NCI-H2107 (cell line): ENCODE measurements around the gene MN1.

Source experiments
- DNase-seq: peaks from one replicate; lab custom pipeline; 2025; lab: John Stamatoyannopoulos, UW

MN1 gene

GRCh38 chr22:27800250-27801201 lies 1.0 kb downstream of the MN1 start:
- no peak for DNase-seq

- no peak for DNase-seq
Measured at GRCh38 chr22:27799827-27800249, 1.7 kb downstream of the MN1 start.

- no peak for DNase-seq
Measured at GRCh38 chr22:27799015-27799826, 2.3 kb downstream of the MN1 start.

- no peak for DNase-seq
Measured at GRCh38 chr22:27798511-27799014, 3.0 kb downstream of the MN1 start.

- no peak for DNase-seq
Measured at GRCh38 chr22:27797520-27798391, 3.8 kb downstream of the MN1 start.

- no peak for DNase-seq
Measured at GRCh38 chr22:27796829-27797519, 4.6 kb downstream of the MN1 start.

- DNase-seq = no peak
Measured at GRCh38 chr22:27795696-27796517, 5.6 kb downstream of the MN1 start.

- no peak for DNase-seq
Measured at GRCh38 chr22:27795053-27795452, 6.5 kb downstream of the MN1 start.

GRCh38 chr22:27794226-27794625 lies 7.3 kb downstream of the MN1 start:
- no peak for DNase-seq

GRCh38 chr22:27793576-27793975 lies 8.0 kb downstream of the MN1 start:
- no peak for DNase-seq

GRCh38 chr22:27792452-27793161 lies 8.9 kb downstream of the MN1 start:
- DNase-seq = no peak

- DNase-seq = no peak
Measured at GRCh38 chr22:27791859-27792241, 9.7 kb downstream of the MN1 start.

- DNase-seq = no peak
Measured at GRCh38 chr22:27791159-27791858, 10.2 kb downstream of the MN1 start.

- DNase-seq = no peak
Measured at GRCh38 chr22:27790376-27791158, 11.0 kb downstream of the MN1 start.

GRCh38 chr22:27788500-27789288 lies 12.9 kb downstream of the MN1 start:
- DNase-seq = no peak

- DNase-seq = no peak
Measured at GRCh38 chr22:27786965-27787364, 14.6 kb downstream of the MN1 start.

GRCh38 chr22:27786291-27786932 lies 15.1 kb downstream of the MN1 start:
- DNase-seq = no peak
